Immature natural killer cell (primary cell): Measurements from ENCODE around the gene MRS2. TPM values are rescaled to one million over a fixed set of nuclear protein-coding genes. Genes with fewer than 3 reads are reported as not detected.

Source experiments
- DNase-seq, 3 donors: peaks; one replicate each; pipeline ENCODE4 v3.0.0; 2022; ENCODE audit warnings: mixed read lengths in 1 of 3
- H3K27ac Mint-ChIP-seq, 6 donors: one replicate each; pipeline ENCODE4 v1.8.0; 2020; ENCODE audit warnings: mixed read lengths in 6 of 6, mild to moderate bottlenecking in 5 of 6, inconsistent platforms in 4 of 6, moderate library complexity in 3 of 6
- H3K27me3 Mint-ChIP-seq, 3 donors: one replicate each; pipeline ENCODE4 v1.8.0; 2020 to 2021; ENCODE audit warnings: low read depth in 3 of 3, mild to moderate bottlenecking in 3 of 3, mixed read lengths in 3 of 3, moderate library complexity in 3 of 3, inconsistent platforms in 1 of 3
- H3K36me3 Mint-ChIP-seq, 3 donors: one replicate each; pipeline ENCODE4 v1.8.0; 2020; ENCODE audit warnings: mixed read lengths in 3 of 3, inconsistent platforms in 2 of 3, mild to moderate bottlenecking in 2 of 3
- H3K4me1 Mint-ChIP-seq, 2 donors: one replicate each; pipeline ENCODE4 v1.8.0; 2020; ENCODE audit warnings: inconsistent platforms in 2 of 2, mild to moderate bottlenecking in 2 of 2, mixed read lengths in 2 of 2, moderate library complexity in 1 of 2
- H3K4me3 Mint-ChIP-seq, 5 donors: one replicate each; pipeline ENCODE4 v1.8.0; 2020; ENCODE audit warnings: mild to moderate bottlenecking in 5 of 5, mixed read lengths in 5 of 5, inconsistent platforms in 3 of 5, moderate library complexity in 3 of 5
- H3K9me3 Mint-ChIP-seq, 6 donors: one replicate each; pipeline ENCODE4 v1.8.0; 2020; ENCODE audit warnings: mild to moderate bottlenecking in 6 of 6, mixed read lengths in 6 of 6, inconsistent platforms in 4 of 6, moderate library complexity in 3 of 6
- polyA plus RNA-seq, 3 donors: library from polyadenylated mRNA; unstranded; fragments of 300-500 nt; fragmentation: Illumina TruSeq; gene quantifications; one replicate each; pipeline ENCODE4 v1.2.3, GENCODE V29; 2021

Gene MRS2
- polyA plus RNA-seq, 3 donors from 2014 or later, result 17.6 to 20.6 (median 17.8) TPM

DNA sequence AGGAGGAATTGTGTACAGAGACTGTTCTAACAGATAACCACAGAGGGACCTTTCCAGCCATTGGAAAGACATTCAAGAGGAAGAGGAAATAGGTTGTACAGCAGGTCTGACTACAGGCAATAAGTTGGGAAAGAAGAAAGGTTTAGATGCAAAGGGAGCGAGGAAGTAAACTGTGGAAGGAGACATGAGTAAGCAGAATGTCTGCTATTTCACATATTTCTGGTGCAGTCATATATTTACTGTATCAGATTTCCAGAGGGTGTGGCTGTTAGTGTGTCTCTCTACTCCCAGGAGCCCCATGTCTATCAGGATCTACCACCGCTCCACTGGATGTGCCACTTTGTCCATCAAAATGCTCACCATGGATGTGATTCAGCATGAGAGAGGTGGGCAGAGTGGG is 25.9 kb downstream of the MRS2 start:
- no peaks in the 10 kb centered on the region for H3K4me1 Mint-ChIP-seq
- no peaks in the 10 kb centered on the region for H3K27me3 Mint-ChIP-seq
- no peaks in the 10 kb centered on the region for H3K9me3 Mint-ChIP-seq
- H3K4me3 Mint-ChIP-seq, result no peak overlapping the region
- H3K36me3 Mint-ChIP-seq, result peaks cover 5 to 23% (median 9%) of the 10 kb centered on the region in 3 donors
- no peak for DNase-seq
- no peak overlapping the region for H3K27ac Mint-ChIP-seq

DNA sequence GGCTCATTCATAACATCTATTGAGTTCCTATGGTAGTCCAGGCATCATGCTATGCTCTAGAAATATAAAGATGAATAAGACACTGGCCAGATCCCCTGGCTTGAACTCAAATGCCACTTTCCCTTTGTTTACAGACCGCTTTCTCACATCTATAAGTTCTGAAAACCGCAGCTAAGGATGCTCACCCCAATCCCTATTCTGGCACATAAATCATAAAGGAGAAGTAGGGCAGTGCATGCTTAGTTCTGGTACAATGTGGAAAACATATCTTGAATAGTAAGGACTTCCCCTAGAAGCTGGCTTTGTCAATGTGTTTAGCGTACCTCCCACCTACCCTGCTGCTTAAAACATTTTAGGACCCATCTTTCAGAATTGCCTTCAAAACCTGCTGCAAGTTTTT is 26.4 kb downstream of the MRS2 start:
- H3K36me3 Mint-ChIP-seq, result peaks cover 5 to 22% (median 8%) of the 10 kb centered on the region in 3 donors
- no peaks in the 10 kb centered on the region for H3K9me3 Mint-ChIP-seq
- H3K4me3 Mint-ChIP-seq, result no peak overlapping the region
- H3K27me3 Mint-ChIP-seq, result no peaks in the 10 kb centered on the region
- H3K27ac Mint-ChIP-seq, result no peak overlapping the region
- no peaks in the 10 kb centered on the region for H3K4me1 Mint-ChIP-seq
- DNase-seq, result no peak

DNA sequence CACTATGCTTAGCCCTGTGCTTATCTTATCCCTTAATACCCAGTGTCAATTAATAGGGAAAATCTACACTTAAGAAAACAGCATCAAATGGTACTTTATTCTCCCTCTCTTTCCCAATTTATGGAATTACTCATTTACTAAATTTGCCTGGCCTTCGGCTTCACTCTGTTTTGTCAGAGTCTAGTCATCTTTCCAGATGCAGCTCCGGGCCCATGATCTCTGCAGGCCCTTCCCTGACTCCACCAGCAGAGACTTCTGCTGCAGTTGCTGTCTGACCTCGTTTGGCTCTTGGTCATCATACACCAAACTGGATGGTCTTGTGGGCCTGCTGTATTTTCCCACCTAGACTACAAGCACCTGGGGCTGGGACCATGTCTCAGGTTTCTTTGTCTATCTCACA is 27.4 kb downstream of the MRS2 start:
- Mint-ChIP-seq H3K4me3 (no peak overlapping the region), H3K36me3 (peaks cover 0 to 13% (median 5%) of the 10 kb centered on the region in 3 donors), H3K27me3 (no peaks in the 10 kb centered on the region), H3K27ac (no peak overlapping the region), H3K9me3 (no peaks in the 10 kb centered on the region), H3K4me1 (no peaks in the 10 kb centered on the region)
- no peak for DNase-seq

DNA sequence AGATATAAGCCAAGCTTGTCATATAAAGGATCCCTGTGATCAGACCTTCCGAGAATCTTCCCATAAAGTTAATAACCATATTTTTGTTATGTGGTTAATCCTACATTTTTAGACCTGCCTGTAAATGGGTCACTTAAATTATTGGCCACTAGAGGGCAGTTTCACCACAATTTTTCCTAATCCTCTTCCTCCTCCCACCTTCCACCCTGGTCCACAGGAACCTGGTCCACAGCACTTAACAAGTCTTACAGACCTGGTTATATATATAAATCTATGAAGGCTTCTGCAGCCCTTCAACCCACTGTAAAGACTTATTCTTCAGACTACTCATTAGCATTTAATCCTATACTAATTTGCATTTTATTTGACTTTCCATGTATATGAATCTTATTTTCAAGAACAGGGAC is 28.3 kb downstream of the MRS2 start:
- Mint-ChIP-seq H3K36me3 (peaks cover 0 to 11% (median 5%) of the 10 kb centered on the region in 3 donors), H3K27me3 (no peaks in the 10 kb centered on the region), H3K27ac (no peak overlapping the region), H3K4me3 (no peak overlapping the region), H3K4me1 (no peaks in the 10 kb centered on the region), H3K9me3 (no peaks in the 10 kb centered on the region)
- DNase-seq, result peak; percentile 13 to 30 (median 14)

DNA sequence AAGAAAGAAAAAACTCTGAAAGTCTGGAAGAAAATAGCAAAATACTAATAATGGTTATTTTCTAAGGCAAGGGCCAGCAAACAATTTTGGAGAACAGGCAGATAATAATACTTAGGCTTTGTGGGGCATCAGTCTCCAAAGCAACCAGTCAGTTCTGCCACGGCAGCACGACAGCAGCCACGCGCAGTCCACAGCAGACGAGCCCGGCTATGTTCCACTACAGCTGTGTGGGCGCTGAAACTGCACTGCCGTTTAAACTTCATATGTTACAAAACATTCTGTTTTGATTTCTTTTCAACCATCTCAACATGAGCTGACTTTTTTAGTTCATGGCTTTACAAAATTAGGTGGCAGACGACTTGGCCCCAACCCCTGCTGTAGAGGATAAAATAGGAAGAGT is 29.9 kb downstream of the MRS2 start:
- peaks cover 0 to 19% (median 0%) of the 10 kb centered on the region in 3 donors for H3K36me3 Mint-ChIP-seq
- no peak overlapping the region for H3K4me3 Mint-ChIP-seq
- H3K9me3 Mint-ChIP-seq, result no peaks in the 10 kb centered on the region
- H3K27me3 Mint-ChIP-seq, result no peaks in the 10 kb centered on the region
- no peak overlapping the region for H3K27ac Mint-ChIP-seq
- DNase-seq, result no peak
- no peaks in the 10 kb centered on the region for H3K4me1 Mint-ChIP-seq

DNA sequence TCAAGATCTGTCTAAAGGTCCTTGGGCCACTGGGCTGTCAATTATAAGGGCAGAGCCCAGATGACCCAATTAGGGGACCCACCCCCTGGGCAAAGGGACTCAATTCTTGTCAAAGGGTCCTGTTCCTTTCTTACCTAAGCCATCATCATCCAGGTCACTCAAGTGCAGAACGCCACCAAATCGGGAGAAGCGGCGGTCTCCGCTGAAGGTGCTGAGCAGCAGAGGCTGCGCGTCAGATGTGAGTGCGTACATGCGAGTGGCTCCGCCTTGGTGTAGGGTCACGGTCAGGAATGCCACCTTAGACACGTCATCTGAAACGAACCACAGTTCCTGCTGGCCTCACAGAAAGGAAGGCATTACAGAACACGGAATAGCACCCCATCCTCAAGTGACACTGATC is 34.2 kb downstream of the MRS2 start:
- no peaks in the 10 kb centered on the region for H3K9me3 Mint-ChIP-seq
- H3K27me3 Mint-ChIP-seq, result no peaks in the 10 kb centered on the region
- H3K36me3 Mint-ChIP-seq, result peaks cover 0 to 17% (median 0%) of the 10 kb centered on the region in 3 donors
- H3K27ac Mint-ChIP-seq, result no peak overlapping the region
- no peak for DNase-seq
- H3K4me1 Mint-ChIP-seq, result no peaks in the 10 kb centered on the region
- H3K4me3 Mint-ChIP-seq, result no peak overlapping the region

DNA sequence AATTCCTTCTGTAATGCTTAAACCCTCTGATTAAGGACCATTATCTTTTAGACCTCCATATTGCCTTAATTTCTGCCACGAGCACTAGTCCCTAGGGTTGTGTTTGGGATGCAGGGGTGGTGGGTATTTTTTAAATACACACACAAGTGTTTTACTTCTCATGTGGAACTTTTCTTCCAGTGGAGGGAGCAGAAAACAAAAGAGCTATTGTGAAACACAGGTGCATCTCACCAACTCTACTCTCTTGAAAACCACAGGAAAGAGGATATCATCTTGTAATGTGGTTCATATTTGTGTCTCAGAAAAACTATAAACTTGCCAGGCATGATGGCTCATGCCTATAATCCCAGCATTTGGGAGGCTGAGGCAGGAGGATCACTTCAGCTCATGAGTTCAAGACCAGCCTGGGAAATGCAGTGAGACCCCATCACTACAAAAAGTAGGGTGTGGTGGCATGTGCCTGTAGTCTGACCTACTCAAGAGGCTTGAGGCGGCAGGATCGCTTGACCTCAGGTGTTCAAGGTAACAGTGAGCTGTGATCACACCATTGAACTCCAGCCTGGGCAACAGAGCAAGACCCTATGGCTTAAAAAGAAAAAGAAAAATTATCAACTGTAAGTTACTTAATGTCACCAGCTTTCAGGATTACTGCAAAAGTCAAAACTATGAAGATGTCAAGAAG is 37.3 kb downstream of the MRS2 start:
- Mint-ChIP-seq H3K4me3 (no peak overlapping the region), H3K4me1 (no peaks in the 10 kb centered on the region), H3K9me3 (no peaks in the 10 kb centered on the region), H3K27me3 (no peaks in the 10 kb centered on the region), H3K27ac (no peak overlapping the region), H3K36me3 (peaks cover 0 to 14% (median 0%) of the 10 kb centered on the region in 3 donors)
- DNase-seq, result no peak

DNA sequence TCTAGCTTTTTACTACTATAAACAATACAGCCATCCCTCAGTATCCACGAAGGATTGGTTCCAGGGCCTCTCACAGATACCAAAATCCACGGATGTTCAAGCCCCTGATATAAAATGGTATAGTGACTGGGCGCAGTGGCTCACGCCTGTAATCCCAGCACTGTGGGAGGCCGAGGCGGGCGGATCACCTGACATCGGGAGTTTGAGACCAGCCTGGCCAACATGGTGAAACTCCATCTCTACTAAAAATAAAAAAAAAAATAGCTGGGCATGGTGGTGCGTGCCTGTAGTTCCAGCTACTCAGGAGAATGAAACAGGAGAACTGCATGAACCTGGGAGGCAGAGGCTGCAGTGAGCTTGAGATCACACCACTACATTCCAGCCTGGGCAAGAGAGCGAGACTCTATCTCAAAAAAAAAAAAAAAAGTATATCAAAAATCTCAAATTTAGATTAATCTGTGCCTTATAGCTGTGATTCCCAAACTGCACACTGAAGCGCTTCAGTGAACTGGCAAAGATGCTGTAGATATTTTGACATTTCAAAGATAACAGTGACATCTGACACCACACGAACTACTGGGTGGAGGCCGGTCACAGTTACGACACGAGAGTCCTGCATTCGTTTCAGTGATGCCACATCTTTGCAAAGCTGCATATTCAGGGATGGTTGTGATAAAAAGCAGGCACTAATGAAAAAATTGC is 38.3 kb downstream of the MRS2 start:
- Mint-ChIP-seq H3K27ac (no peak overlapping the region), H3K27me3 (no peaks in the 10 kb centered on the region), H3K9me3 (no peaks in the 10 kb centered on the region), H3K4me3 (no peak overlapping the region), H3K36me3 (peaks cover 0 to 14% (median 0%) of the 10 kb centered on the region in 3 donors), H3K4me1 (no peaks in the 10 kb centered on the region)
- no peak for DNase-seq

DNA sequence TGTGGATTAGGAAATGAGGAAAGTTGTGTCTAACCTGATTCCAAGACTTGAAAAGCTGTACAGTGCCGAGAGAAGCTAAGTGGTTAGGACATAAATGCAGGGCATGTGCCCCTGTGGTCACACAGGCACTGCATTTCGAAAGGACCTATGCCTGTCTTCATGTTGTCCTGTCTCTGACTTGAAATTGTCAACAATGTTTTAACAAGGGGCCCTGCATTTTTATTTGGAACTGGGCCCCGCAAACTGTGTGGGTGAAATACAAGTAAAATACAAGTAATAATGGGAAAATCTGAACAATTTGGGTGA is 38.8 kb downstream of the MRS2 start:
- Mint-ChIP-seq H3K9me3 (no peaks in the 10 kb centered on the region), H3K36me3 (peaks cover 0 to 12% (median 0%) of the 10 kb centered on the region in 3 donors), H3K27ac (no peak overlapping the region), H3K27me3 (no peaks in the 10 kb centered on the region), H3K4me3 (no peak overlapping the region), H3K4me1 (no peaks in the 10 kb centered on the region)
- DNase-seq, result no peak

DNA sequence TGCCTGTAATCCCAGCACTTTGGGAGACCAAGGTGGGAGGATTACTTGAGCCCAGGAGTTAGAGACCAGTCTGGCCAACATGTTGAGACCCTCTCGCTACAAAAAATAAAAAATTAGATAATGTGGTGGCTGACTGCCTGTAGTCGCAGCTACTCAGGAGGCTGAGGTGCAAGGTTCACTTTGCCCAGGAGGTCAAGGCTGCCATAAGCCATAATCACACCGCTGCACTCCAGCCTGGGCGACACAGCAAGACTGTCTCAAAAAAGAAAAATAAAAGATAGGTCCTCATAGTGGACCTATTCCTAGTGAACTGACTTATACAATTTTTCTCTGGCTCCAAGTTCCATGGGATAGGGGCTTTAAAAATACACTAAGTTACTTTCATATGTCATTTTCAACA is 41.9 kb downstream of the MRS2 start:
- Mint-ChIP-seq H3K4me1 (no peaks in the 10 kb centered on the region), H3K36me3 (peaks cover 0 to 4% (median 0%) of the 10 kb centered on the region in 3 donors), H3K4me3 (no peak overlapping the region), H3K9me3 (no peaks in the 10 kb centered on the region), H3K27ac (no peak overlapping the region), H3K27me3 (peaks cover 0 to 3% (median 0%) of the 10 kb centered on the region in 3 donors)
- DNase-seq, result no peak

DNA sequence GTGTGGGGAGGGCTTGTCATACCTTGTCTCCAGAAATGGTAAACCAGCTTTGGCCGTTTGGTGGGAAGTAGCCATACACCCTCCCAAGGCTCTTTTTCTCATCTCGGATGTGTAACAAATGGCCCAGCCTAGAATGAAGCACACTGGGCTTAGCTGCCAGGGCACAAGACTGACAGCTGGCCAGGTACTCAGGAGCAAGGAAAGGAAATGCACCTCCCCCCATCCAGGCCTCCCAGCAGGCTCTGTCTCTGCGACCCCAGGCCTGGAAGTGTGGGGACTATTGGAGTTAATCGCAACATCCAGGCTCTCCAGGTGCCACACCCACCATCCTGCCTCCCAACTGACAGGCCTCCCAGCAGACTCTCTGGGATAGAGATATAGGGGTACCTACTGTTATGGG is 43.0 kb downstream of the MRS2 start:
- Mint-ChIP-seq H3K27me3 (peaks cover 0 to 3% (median 0%) of the 10 kb centered on the region in 3 donors), H3K4me3 (no peak overlapping the region), H3K27ac (no peak overlapping the region), H3K4me1 (no peaks in the 10 kb centered on the region), H3K9me3 (no peaks in the 10 kb centered on the region), H3K36me3 (peaks cover 0 to 4% (median 0%) of the 10 kb centered on the region in 3 donors)
- DNase-seq, result no peak

DNA sequence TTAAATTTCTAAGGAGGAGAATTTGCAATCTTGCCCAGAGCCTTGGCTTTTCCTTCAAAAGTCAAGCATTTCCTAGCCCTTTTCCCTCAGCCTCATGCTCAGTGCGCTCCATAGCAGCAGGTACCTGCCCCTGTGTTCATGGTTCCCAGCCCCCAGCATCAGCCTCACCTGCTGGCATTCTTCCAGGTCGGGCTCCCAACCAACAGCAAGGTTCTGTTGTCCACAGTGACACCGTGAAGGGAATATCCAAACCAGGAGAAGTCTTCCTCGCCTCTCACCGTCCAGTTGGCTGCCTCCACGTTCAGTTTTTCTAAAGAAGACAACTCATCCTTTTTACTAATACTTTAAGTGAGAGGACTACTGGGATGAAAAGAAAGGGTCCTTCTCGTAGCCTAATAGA is 43.9 kb downstream of the MRS2 start:
- DNase-seq, result no peak
- H3K36me3 Mint-ChIP-seq, result peaks cover 0 to 4% (median 0%) of the 10 kb centered on the region in 3 donors
- H3K27ac Mint-ChIP-seq, result no peak overlapping the region

DNA sequence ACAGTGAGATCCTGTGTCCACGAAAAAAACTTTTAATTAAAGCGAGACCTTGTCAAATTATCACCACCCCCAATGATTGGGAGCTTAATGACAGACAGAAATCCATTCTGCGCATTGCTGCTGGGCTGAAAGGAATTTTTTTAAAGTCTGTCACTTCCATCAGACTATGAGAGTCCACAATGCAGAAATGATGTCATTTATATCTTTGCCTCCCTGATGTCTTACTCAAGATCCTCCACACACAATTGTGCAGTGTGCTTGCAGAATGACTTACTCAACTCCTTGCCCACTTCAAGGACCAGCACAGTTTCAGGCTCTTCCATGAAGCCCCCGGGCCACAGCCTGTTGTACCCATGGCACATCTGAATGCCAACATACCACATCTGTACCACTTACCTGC is 45.7 kb downstream of the MRS2 start:
- Mint-ChIP-seq H3K4me1 (no peaks in the 10 kb centered on the region), H3K9me3 (no peaks in the 10 kb centered on the region)

More for the DNA sequence above, 43.9 kb downstream of the MRS2 start:
- H3K4me3 Mint-ChIP-seq, result no peak overlapping the region
- H3K4me1 Mint-ChIP-seq, result no peaks in the 10 kb centered on the region
- no peaks in the 10 kb centered on the region for H3K9me3 Mint-ChIP-seq
- peaks cover 0 to 3% (median 0%) of the 10 kb centered on the region in 3 donors for H3K27me3 Mint-ChIP-seq

DNA sequence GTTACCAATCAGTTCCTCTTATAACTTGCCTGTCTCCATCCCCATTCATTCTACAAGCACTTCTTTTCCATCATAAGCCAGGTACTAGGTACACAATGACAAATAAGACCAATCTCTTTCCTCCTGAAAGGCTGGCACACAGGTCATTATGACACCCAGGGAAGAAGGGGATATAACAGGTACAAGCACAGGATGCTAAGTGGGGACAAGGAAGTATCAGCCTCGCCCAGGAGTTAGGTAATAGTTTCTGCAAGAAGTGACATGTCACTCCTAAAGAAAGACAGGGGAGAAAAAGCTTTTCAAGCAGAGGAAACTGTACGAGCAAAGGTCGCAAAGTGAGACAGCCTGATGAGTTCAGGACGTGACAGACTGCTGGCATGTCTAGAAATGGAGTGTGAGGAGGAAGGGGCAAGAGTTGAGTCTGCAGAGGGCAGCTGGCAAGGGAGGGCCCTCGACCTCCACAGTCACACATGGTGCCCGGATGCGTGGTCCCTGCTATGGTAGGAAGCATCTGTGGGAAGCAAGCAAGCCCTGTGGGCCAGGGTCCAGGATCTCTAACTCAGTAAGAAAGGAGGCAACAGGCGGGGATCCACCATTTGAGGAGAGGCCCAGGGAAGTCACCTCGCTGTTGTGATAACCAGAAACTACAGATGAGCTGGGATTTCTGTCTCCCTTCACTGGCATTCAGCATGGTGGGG is 46.2 kb downstream of the MRS2 start:
- peaks cover 0 to 3% (median 0%) of the 10 kb centered on the region in 3 donors for H3K27me3 Mint-ChIP-seq
- H3K4me1 Mint-ChIP-seq, result no peaks in the 10 kb centered on the region
- DNase-seq, result no peak
- H3K9me3 Mint-ChIP-seq, result no peaks in the 10 kb centered on the region
- peaks cover 0 to 4% (median 0%) of the 10 kb centered on the region in 3 donors for H3K36me3 Mint-ChIP-seq
- H3K27ac Mint-ChIP-seq, result peak overlapping the region in 1 of 6 donors; percentile 25
- H3K4me3 Mint-ChIP-seq, result no peak overlapping the region

More for the DNA sequence above, 45.7 kb downstream of the MRS2 start:
- peaks cover 0 to 3% (median 0%) of the 10 kb centered on the region in 3 donors for H3K27me3 Mint-ChIP-seq
- H3K36me3 Mint-ChIP-seq, result peaks cover 0 to 4% (median 0%) of the 10 kb centered on the region in 3 donors
- H3K4me3 Mint-ChIP-seq, result no peak overlapping the region
- no peak overlapping the region for H3K27ac Mint-ChIP-seq
- no peak for DNase-seq
